ENCODE measurements around the gene LLGL2. TPM values are rescaled to one million over a fixed set of nuclear protein-coding genes. Genes with fewer than 3 reads are reported as not detected.

The LLGL2 gene
- total RNA-seq, 2 experiments from 2014 or later: 12.6 to 21.6 TPM

DNA sequence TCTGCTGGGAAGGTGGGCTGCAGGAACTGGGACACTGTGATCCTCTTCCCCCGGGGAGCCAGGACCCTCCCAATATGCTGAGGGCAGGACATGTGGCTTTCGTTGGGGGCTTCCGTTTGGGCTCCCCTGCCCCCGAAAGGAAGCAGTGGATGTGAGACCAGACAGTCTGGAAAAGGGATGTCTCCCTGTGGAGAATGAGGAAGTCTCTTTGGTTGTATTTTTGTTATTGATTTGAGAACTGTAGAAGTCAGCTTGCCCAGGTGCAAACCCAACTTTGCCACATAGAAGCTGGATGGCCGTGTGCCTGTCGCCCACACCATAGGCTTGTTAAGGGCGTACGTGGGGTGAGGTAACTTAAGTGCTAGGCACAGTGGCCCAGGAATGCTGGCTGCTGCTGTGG lies 18.8 kb downstream of the LLGL2 start:
- no peaks in the 10 kb centered on the region for H3K9me2 ChIP-seq (ENCODE audit: insufficient read depth, low read length)
- no peak overlapping the region for H2AFZ ChIP-seq (ENCODE audit: low read length)
- H3K36me3 ChIP-seq (ENCODE audit: insufficient read depth, low read length): no peaks in the 10 kb centered on the region
- POLR2A ChIA-PET: no interaction called here
- TF ChIP-seq EZH2phosphoT487 (IDR thresholded peaks at IDR 0.05; ENCODE audit: borderline replicate concordance, low read depth, low read length): no peak
- TF ChIP-seq CTCF (conservative IDR thresholded peaks at IDR 0.05; ENCODE audit: low read length): no peak
- no peak for DNase-seq (ENCODE audit: low spot score)
- H3K79me2 ChIP-seq (ENCODE audit: insufficient read depth, low read depth, low read length): no peaks in the 10 kb centered on the region
- no peak overlapping the region for H3K4me3 ChIP-seq (ENCODE audit: low read depth, low read length, poor library complexity, severe bottlenecking)
- H3K4me2 ChIP-seq (ENCODE audit: low read length): no peak overlapping the region
- H3K4me1 ChIP-seq (ENCODE audit: insufficient read depth, low read length, poor library complexity, severe bottlenecking): no peaks in the 10 kb centered on the region
- H4K20me1 ChIP-seq (ENCODE audit: insufficient read depth, low read length): no peaks in the 10 kb centered on the region
- no peak overlapping the region for H3K27ac ChIP-seq (ENCODE audit: low read depth, low read length, poor library complexity, severe bottlenecking)
- no TSS peak for BruUV-seq (replicated peaks)
- intact Hi-C loops (cut with micrococcal nuclease; ENCODE audit: unreplicated experiment): no loop called here
- H3K9me3 ChIP-seq (ENCODE audit: low read length): no peaks in the 10 kb centered on the region
- CTCF ChIA-PET (ENCODE audit: unreplicated experiment): interaction anchor here (0.6 kb wide), 1 partner anchor 485 kb away, joined by 3 read pairs; no protein-coding TSS in a partner anchor

DNA sequence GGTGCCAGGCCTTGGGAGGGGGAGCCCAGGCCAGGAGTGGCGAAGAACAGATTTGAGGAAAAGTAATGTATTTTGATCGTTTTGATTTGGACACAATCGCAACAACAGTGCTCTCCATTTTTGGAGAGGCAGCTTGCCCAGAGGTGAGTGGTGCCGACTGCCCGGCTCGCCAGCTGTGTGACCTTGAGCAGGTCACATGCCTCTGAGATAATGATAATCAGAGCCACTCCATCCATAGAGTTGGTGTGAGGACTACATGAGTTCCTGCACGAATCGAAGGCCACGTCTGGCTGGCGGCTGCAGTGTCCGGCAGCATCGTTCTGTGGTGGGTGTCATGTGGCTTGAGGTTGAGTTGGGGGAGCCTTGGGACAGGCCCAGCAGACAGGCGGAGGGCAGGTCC lies 20.7 kb downstream of the LLGL2 start:
- ChIA-PET POLR2A (no interaction called here), CTCF (ENCODE audit: unreplicated experiment) (no interaction called here)
- BruUV-seq (replicated peaks): no TSS peak

GRCh38 chr17:75547091-75547490 lies 21.6 kb downstream of the LLGL2 start:
- Histone ChIP-seq H3K27ac (ENCODE audit: low read depth, low read length, poor library complexity, severe bottlenecking) (no peak overlapping the region), H3K4me2 (ENCODE audit: low read length) (no peak overlapping the region), H3K4me3 (ENCODE audit: low read depth, low read length, poor library complexity, severe bottlenecking) (no peak overlapping the region), H4K20me1 (ENCODE audit: insufficient read depth, low read length) (no peaks in the 10 kb centered on the region), H2AFZ (ENCODE audit: low read length) (no peak overlapping the region), H3K4me1 (ENCODE audit: insufficient read depth, low read length, poor library complexity, severe bottlenecking) (no peaks in the 10 kb centered on the region), H3K79me2 (ENCODE audit: insufficient read depth, low read depth, low read length) (no peaks in the 10 kb centered on the region), H3K9me3 (ENCODE audit: low read length) (no peaks in the 10 kb centered on the region), H3K9me2 (ENCODE audit: insufficient read depth, low read length) (no peaks in the 10 kb centered on the region), H3K36me3 (ENCODE audit: insufficient read depth, low read length) (no peaks in the 10 kb centered on the region)
- intact Hi-C loops (cut with micrococcal nuclease; ENCODE audit: unreplicated experiment): no loop called here
- CTCF ChIA-PET (ENCODE audit: unreplicated experiment): no interaction called here
- no TSS peak for BruUV-seq (replicated peaks)
- TF ChIP-seq EZH2phosphoT487 (IDR thresholded peaks at IDR 0.05; ENCODE audit: borderline replicate concordance, low read depth, low read length) (no peak), CTCF (conservative IDR thresholded peaks at IDR 0.05; ENCODE audit: low read length) (no peak)
- DNase-seq (ENCODE audit: low spot score): no peak
- POLR2A ChIA-PET: no interaction called here

More for the DNA sequence above, 20.7 kb downstream of the LLGL2 start:
- H3K4me2 ChIP-seq (ENCODE audit: low read length): no peak overlapping the region
- no peaks in the 10 kb centered on the region for H3K79me2 ChIP-seq (ENCODE audit: insufficient read depth, low read depth, low read length)
- no peaks in the 10 kb centered on the region for H3K36me3 ChIP-seq (ENCODE audit: insufficient read depth, low read length)
- H3K9me3 ChIP-seq (ENCODE audit: low read length): no peaks in the 10 kb centered on the region
- H3K27ac ChIP-seq (ENCODE audit: low read depth, low read length, poor library complexity, severe bottlenecking): no peak overlapping the region
- H2AFZ ChIP-seq (ENCODE audit: low read length): no peak overlapping the region
- intact Hi-C loops (cut with micrococcal nuclease; ENCODE audit: unreplicated experiment): no loop called here
- no peak overlapping the region for H3K4me3 ChIP-seq (ENCODE audit: low read depth, low read length, poor library complexity, severe bottlenecking)
- no peaks in the 10 kb centered on the region for H4K20me1 ChIP-seq (ENCODE audit: insufficient read depth, low read length)
- TF ChIP-seq EZH2phosphoT487 (IDR thresholded peaks at IDR 0.05; ENCODE audit: borderline replicate concordance, low read depth, low read length) (no peak), CTCF (conservative IDR thresholded peaks at IDR 0.05; ENCODE audit: low read length) (no peak)
- H3K4me1 ChIP-seq (ENCODE audit: insufficient read depth, low read length, poor library complexity, severe bottlenecking): no peaks in the 10 kb centered on the region
- H3K9me2 ChIP-seq (ENCODE audit: insufficient read depth, low read length): no peaks in the 10 kb centered on the region
- no peak for DNase-seq (ENCODE audit: low spot score)
